Spleen (tissue), 7 donors: ENCODE results near the gene MPO.

Experiments
- POLR2A ChIP-seq, 3 donors: fragments of 450-650 bp; IDR thresholded peaks; one replicate each; pipeline ENCODE4 v1.5.1; 2017; ENCODE audit warnings: antibody characterized with exemption in 3 of 3, mild to moderate bottlenecking in 1 of 3
- TF ChIP-seq, protein P1 (sequence below), 11 experiments: fragments of 200-600 bp in 7 of 11; fragments of 450-650 bp in 4 of 11; sonication (generic) in 4 of 11; IDR thresholded peaks in 8 of 11; conservative IDR thresholded peaks in 3 of 11; 1 replicate in 7 of 11; 2 replicates in 4 of 11; pipeline versions ENCODE4 v1.4.0 to v1.8.0; 2016 to 2021; ENCODE audit warnings: antibody characterized with exemption in 11 of 11, inconsistent platforms in 4 of 11, mild to moderate bottlenecking in 1 of 11
- donor health status: DM: no; HTN: no; CAD: no; lungs with moderate emphysema.
- donor health status: DM: no; HTN: no; CAD: no.
- donor health status: DM: no; HTN: no; CAD: no.

DNA sequence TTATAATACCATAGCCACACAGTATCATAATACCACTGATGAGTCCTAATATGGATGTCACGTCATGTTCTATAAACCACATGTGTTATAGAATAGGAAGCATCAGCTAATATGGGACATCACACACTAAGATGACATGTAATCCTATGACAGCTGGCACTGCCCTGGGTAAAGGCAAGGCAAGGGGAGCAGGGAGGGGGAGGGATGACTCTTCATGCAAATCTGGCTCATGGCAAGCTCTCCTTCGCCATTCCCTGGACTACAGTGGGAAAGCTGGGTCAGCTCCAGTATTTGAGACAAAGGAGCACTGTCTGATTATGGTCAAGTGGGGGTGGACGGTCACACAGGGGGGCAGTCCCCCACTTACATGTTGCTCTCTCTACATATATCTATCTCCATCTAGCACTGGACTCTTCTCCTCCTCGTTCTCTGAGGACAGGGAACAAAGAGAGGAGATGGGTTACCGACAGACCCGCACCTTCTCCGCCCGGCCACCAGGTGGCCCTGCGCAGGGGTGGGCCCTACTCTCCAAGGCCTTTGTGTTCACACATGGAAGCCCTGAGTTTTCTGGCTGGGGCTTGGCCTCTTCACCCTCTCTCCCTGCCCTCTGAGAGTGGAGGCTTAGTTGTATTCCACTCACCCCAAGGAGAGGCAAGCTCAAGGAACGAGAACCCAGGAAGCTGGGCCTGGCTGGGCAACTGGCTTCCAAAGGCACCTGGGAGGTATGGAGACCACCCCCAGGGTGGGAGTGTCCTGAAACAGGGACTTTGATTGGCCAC, 23.4 kb upstream of the MPO start:
- no peak for TF ChIP-seq POLR2A (IDR thresholded peaks at IDR 0.05)
- TF ChIP-seq, protein P1, sequence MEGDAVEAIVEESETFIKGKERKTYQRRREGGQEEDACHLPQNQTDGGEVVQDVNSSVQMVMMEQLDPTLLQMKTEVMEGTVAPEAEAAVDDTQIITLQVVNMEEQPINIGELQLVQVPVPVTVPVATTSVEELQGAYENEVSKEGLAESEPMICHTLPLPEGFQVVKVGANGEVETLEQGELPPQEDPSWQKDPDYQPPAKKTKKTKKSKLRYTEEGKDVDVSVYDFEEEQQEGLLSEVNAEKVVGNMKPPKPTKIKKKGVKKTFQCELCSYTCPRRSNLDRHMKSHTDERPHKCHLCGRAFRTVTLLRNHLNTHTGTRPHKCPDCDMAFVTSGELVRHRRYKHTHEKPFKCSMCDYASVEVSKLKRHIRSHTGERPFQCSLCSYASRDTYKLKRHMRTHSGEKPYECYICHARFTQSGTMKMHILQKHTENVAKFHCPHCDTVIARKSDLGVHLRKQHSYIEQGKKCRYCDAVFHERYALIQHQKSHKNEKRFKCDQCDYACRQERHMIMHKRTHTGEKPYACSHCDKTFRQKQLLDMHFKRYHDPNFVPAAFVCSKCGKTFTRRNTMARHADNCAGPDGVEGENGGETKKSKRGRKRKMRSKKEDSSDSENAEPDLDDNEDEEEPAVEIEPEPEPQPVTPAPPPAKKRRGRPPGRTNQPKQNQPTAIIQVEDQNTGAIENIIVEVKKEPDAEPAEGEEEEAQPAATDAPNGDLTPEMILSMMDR (IDR thresholded peaks at IDR 0.05 in 8 of 11, conservative IDR thresholded peaks at IDR 0.05 in 3 of 11) = peak; percentile 54 to 85 (median 72)
